ENCODE results near the gene ARID5A. TPM values are rescaled to one million over a fixed set of nuclear protein-coding genes. Genes with fewer than 3 reads are reported as not detected.

ARID5A gene
- total RNA-seq, 1 experiment from 2014 or later, result 20.7 TPM

DNA sequence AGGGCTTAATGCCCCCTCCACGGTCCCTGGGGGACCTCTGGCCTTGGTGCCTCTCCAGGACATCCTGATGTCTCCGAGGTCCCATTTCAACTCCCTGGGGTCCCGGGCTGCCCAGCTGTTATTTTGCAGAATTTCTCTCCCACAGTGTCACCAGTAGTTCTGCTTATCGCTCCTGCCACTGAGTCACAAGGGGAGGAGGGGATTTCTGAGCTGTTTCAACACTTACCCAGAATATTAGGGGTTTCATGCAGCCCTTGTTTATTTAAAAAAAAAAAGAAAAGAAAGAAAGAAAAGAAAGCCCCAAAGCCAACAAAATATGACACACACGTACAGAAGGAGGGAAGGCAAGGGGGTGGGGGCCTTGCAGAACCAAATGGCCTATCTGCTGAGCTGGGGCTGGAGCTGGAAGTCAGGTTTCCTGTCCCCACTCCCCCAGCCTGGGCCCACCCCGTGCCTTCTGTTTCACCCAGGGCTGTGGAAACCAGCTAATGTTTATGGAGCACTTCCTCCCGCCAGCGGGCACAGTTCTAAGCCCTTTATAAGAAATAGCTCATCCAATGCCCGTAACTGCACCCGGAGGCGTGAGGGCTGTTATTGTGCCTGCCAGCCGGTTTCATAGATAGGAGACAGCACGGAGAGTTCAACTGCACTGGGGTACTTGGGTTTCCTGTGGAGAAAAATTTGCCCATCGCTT, 8.4 kb upstream of the ARID5A start:
- Histone ChIP-seq H3K36me3 (replicated peaks; ENCODE audit: control insufficient read depth, insufficient read depth, low read length) (no peaks in the 10 kb centered on the region), H3K4me3 (ENCODE audit: insufficient read depth, low read depth, low read length) (peak overlapping the region; percentile 18), H3K27me3 (ENCODE audit: control insufficient read depth, insufficient read depth, low read length) (peaks cover 10% of the 10 kb centered on the region)
- DNase-seq, result peak; percentile 29

DNA sequence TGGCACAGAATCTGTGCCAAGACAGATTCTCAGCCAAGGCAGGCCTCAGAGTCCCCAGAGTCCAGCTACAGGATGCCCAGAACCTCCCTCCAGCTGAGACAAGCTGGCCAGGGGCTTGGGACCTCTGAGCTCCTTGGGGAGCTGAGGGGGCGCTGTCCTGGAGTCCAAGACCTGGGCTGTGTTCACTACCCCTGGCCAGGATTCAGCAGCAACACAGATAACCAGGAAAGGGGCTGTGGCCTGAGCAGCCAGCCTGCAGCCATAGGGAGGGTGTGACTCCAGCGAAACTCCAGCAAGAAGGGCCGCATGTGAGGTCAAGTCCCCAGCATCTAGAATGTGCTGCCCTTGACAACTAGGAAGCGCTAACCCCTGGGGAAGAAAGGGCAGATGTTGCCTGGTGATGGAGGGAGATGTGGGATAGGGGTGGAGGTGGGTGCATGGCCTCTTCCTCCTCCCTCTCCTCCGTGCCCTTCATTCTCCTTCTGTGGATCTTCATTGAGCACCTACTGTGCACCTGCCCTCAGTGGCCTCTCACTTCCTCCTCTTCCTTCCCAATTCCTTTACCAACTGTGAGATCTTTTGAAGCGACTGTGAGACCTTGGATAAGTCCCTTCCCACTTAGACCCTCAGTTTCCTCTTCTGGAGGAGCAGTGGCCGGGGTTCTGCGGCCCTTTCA, 7.7 kb upstream of the ARID5A start:
- H3K27me3 ChIP-seq (ENCODE audit: control insufficient read depth, insufficient read depth, low read length), result peaks cover 10% of the 10 kb centered on the region
- DNase-seq, result peak; percentile 49
- no peak overlapping the region for H3K4me3 ChIP-seq (ENCODE audit: insufficient read depth, low read depth, low read length)
- H3K36me3 ChIP-seq (replicated peaks; ENCODE audit: control insufficient read depth, insufficient read depth, low read length), result no peaks in the 10 kb centered on the region

DNA sequence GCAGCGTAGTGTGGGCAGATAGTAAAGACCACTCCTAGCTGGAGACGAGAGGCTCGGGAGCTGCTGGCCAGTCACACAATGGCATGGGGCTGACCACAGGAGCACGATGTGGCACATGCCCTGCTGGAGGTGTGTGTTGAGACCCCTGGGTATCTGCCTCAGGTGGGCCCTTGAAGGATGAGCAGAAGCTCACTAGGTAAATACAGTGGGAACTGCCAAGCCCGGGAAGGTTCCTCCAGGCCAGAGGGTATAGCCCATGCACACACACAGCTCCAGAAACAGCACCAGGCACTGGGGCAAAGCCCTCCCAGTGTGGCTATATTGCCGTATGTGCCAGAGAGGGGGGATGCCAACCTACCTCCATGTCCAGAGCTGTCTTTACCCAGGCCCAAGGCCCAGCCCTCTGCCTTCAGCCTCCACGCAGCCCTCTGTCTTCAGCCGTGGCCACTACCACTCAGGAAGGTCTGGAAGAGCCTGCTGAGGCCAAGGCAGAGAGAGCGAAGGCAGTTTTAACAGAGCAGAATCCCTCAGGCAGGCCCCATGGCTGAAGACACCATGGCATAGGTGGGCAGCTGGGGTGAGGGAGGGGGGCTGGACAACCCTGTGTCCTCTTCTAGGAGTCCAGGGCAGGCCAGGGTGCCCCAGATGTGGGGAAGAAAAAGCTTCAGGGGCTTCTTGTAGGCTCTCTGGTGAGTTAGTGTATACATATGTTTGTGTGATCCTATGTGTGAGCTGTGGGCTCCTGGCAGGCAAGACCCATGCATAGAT, 7.0 kb upstream of the ARID5A start:
- H3K4me3 ChIP-seq (ENCODE audit: insufficient read depth, low read depth, low read length), result no peak overlapping the region
- H3K36me3 ChIP-seq (replicated peaks; ENCODE audit: control insufficient read depth, insufficient read depth, low read length), result no peaks in the 10 kb centered on the region
- H3K27me3 ChIP-seq (ENCODE audit: control insufficient read depth, insufficient read depth, low read length), result peaks cover 10% of the 10 kb centered on the region
- peak; percentile 24 for DNase-seq

DNA sequence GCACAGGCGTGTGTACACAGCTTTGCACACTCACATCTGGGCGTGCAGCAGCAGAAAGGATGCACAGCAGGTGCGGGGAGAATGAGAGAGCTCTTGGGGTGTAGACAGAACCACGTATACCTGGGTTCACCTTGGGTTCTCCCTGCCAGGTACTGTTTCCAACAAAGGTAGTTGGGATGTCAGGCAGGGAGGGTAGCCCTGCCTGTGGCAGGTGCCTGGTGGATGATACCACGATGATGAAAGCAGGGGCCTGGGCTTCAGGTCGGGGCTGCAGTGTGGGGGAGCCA, 6.5 kb upstream of the ARID5A start:
- no peak for DNase-seq
- Histone ChIP-seq H3K4me3 (ENCODE audit: insufficient read depth, low read depth, low read length) (no peak overlapping the region), H3K36me3 (replicated peaks; ENCODE audit: control insufficient read depth, insufficient read depth, low read length) (no peaks in the 10 kb centered on the region), H3K27me3 (ENCODE audit: control insufficient read depth, insufficient read depth, low read length) (peaks cover 10% of the 10 kb centered on the region)

DNA sequence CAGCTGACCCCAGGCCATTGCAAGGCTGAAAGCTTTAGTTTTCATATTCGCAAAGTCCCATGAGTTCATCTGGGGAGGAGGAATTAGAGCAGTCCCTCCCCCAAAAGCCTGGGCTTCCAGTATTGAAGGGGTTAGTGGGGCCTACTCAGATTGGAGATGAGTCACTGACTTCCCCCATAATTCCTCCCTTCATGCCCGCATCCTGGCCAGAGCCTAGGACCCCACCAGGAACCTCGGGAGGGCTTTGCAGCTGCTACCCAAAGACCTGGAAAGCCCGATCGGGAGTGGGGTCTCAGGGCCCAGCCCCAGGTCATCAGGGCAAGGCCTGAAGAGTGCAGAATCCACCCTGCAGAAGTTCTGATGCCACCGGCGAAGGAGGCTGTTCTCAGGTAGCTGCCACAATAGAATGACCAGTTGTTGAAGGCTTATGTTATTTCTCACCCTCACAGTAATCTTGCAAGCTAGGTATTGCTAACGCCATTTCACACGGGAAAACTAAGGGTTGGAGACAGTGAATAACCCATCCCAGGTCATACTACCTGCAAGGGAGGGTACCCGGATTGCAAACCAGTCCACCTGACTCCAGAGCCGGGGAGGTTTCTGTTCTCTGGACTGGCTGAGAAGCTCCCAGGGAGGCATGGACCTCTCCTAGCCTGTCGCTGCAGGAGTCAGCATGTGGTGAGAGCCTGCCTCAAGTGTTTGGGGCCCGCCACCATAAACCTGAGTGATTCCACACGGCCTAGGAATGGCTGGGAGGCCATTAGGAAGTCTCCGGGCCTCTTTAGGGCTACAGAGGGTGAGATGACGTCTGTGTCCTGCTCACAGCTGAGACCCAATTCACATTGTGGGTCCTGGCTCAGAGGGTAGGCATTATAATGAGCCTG, 5.8 kb upstream of the ARID5A start:
- H3K27me3 ChIP-seq (ENCODE audit: control insufficient read depth, insufficient read depth, low read length), result peaks cover 10% of the 10 kb centered on the region
- H3K4me3 ChIP-seq (ENCODE audit: insufficient read depth, low read depth, low read length), result no peak overlapping the region
- H3K36me3 ChIP-seq (replicated peaks; ENCODE audit: control insufficient read depth, insufficient read depth, low read length), result no peaks in the 10 kb centered on the region
- DNase-seq, result peak; percentile 25

DNA sequence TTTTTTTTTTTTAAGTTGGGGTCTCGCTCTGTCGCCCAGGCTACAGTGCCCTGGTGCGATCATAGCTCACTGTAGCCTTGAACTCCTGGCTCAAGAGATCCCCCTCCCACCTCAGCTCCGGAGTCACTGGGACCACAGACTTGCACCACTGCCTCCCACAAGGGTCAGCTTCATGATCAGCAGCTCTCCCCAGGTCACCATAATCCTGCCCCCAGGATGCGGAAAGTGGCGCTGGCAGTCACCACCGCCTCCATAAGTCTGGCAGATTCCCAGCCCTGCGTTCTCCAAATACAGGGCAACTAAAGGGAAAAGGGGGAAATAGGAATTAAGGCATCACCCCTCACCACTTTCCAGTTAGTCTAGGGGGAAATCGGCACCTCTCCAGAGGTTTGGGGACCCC, 5.2 kb upstream of the ARID5A start:
- no peak overlapping the region for H3K4me3 ChIP-seq (ENCODE audit: insufficient read depth, low read depth, low read length)
- no peaks in the 10 kb centered on the region for H3K36me3 ChIP-seq (replicated peaks; ENCODE audit: control insufficient read depth, insufficient read depth, low read length)
- H3K27me3 ChIP-seq (ENCODE audit: control insufficient read depth, insufficient read depth, low read length), result peaks cover 10% of the 10 kb centered on the region
- peak; percentile 39 for DNase-seq

DNA sequence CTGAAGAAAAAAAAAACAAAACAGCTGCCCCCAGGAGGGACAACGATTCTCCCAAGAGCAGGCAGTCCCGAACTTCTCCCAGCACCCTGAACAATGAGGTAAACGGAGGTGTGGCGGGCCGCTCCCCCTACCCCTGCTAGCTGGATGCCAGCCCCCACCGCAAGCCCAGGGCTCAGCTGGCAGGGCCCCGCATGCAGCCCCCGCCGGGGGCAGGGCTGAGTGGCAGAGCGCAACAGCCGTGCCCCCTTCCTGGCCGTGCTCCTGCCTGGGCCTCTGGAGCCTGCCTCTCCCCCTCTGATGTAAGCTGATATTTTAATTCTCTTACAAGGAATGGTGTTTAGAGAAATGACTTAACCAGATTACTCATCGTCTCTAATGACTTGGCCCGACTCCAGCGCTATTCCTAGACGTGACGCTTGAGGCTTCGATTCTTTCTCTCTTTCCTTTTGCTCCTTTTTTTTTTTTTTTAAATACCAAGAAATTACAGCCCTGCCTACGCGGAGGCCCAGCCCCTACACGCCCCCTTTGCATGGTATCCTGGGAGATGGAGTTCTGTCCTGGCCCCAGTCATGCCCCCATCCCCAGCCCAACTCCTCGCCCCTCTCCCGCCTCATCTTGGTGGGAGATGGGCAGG, 4.6 kb upstream of the ARID5A start:
- peak; percentile 92 for DNase-seq
- no peaks in the 10 kb centered on the region for H3K36me3 ChIP-seq (replicated peaks; ENCODE audit: control insufficient read depth, insufficient read depth, low read length)
- H3K27me3 ChIP-seq (ENCODE audit: control insufficient read depth, insufficient read depth, low read length), result peaks cover 6% of the 10 kb centered on the region
- peak overlapping the region; percentile 40 for H3K4me3 ChIP-seq (ENCODE audit: insufficient read depth, low read depth, low read length)

DNA sequence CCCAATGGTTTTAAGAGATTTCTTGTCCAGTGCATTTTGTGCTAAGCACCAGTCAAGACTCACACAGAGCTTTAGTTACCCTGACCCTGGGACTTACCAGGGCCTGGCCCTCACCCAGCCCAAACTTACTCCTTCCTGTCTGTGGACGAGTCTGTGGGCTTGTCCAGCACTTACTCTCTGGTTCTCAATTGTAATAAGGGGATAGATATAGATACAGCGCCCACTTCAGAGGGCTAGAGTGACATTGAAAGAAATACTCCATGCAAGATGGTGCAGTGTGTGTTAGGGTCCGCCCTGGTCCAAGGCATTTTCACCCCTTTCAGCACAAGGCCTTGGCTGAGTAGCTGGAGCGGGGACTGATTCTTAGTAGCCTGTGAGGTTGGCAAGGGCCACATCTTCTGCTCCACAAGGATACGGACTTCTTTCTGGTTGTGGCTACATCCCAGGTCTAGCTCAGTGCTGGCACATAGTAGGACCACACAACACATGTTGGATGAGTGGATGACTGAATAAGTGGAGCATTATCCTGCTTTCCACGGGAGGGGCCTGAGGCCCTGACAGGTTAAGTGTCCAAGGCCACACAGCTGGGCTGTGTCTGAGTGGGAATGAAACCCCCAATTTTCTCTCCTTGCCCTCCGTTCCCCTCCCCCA, 3.8 kb upstream of the ARID5A start:
- peaks cover 13% of the 10 kb centered on the region for H3K27me3 ChIP-seq (ENCODE audit: control insufficient read depth, insufficient read depth, low read length)
- peak; percentile 20 for DNase-seq
- H3K4me3 ChIP-seq (ENCODE audit: insufficient read depth, low read depth, low read length), result no peak overlapping the region
- no peaks in the 10 kb centered on the region for H3K36me3 ChIP-seq (replicated peaks; ENCODE audit: control insufficient read depth, insufficient read depth, low read length)

DNA sequence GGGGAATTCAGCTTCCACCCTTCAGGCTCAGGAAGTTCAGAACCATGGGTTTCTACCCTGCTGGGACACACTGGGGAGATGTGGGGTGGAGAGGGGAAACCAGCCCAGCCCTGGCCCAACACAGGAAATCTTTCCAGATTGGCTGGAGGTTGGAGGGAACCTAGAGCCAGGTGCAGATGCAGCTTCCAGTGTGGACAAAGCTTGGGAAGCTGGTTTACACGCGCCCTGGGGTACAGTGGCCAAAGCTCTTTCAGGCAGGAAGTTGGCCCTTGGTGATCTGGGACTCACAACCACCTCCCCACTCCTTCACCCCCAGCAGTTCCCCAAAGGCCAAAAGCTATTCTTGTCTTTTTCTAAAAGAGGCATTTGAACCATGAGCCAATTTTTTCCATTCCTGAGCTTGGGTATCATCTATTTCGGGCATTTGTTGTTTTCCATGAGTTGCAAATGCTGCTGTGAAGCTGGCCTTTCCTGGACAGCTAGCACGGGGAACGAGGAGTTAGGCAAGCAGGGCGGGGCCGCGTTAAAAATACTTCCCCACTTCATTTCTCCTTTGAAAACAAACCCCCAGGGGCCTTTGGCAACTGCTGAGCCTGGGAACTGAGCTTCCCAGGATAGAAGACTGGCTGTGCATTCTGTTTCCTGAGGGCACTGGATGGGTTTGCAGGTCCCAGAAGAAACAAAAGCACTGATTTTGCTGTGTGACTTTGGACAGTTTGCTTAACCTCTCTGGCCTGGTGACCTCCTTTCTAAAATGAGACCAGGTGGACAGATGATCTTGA, 3.1 kb upstream of the ARID5A start:
- Histone ChIP-seq H3K4me3 (ENCODE audit: insufficient read depth, low read depth, low read length) (no peak overlapping the region), H3K27me3 (ENCODE audit: control insufficient read depth, insufficient read depth, low read length) (peaks cover 18% of the 10 kb centered on the region), H3K36me3 (replicated peaks; ENCODE audit: control insufficient read depth, insufficient read depth, low read length) (no peaks in the 10 kb centered on the region)
- DNase-seq, result peak; percentile 31

DNA sequence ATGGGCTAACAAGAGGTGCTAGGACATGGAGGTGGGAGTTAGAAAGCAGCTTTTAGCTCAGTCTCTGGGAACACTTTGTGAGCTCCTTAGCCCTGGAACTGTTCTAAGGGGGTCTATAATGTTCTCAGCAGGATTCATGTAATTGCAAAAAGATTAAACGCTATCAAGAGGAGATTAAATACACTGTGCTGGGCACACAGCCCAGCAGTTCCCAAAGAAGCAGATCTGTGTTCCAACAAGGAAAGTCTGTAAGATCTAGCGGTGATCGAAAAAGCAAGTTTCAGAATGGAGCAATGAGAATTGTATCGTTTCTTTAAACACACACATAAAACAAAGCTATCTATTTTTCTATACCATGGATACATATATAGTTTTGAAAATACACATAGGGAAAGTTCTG, 2.4 kb upstream of the ARID5A start:
- Histone ChIP-seq H3K36me3 (replicated peaks; ENCODE audit: control insufficient read depth, insufficient read depth, low read length) (no peaks in the 10 kb centered on the region), H3K27me3 (ENCODE audit: control insufficient read depth, insufficient read depth, low read length) (peaks cover 18% of the 10 kb centered on the region), H3K4me3 (ENCODE audit: insufficient read depth, low read depth, low read length) (no peak overlapping the region)
- no peak for DNase-seq

DNA sequence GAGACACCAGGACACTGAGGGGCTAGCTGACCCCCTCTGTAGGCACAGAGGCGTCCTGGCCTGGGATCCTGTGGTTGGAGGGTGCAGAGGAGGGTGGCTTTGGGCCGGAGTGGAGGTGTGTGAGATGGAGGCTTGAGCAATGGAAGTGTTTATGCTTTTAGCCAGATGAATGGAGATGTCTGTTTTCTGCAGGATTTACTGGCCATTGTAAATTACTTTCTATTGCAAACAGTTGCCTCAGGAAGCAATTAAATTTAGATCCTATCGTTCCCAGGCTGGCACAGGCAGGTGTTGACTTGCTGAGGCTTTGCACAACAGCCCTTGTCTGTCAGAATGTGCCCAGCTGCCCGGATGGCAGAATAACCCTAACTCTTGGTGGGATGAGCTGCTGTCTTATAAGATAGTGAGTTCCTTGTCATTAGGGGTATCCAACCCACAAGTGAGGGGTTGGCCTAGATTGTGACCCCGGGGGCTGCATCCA, 1.8 kb upstream of the ARID5A start:
- Histone ChIP-seq H3K27me3 (ENCODE audit: control insufficient read depth, insufficient read depth, low read length) (peaks cover 19% of the 10 kb centered on the region), H3K36me3 (replicated peaks; ENCODE audit: control insufficient read depth, insufficient read depth, low read length) (no peaks in the 10 kb centered on the region), H3K4me3 (ENCODE audit: insufficient read depth, low read depth, low read length) (no peak overlapping the region)
- DNase-seq, result peak; percentile 5

DNA sequence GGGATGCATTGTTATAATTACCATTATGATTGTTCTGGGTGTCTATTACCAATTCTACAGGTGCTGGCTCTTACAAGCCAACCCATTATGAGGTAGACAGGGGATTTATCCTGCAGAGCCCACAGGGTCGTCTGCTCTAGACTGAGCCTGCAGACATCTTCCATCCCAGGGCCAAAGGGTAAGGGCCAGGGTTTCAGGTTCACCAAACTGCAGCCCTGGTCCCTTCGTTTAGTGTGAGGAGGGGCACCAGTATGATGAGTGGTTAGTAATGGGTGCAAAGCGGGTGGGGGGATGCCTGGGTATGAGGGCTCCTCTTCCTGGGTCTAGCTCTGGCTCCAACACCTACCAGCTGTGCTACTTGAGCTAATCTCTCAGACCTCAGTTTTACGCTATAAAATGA, 1.2 kb upstream of the ARID5A start:
- H3K4me3 ChIP-seq (ENCODE audit: insufficient read depth, low read depth, low read length), result no peak overlapping the region
- peaks cover 19% of the 10 kb centered on the region for H3K27me3 ChIP-seq (ENCODE audit: control insufficient read depth, insufficient read depth, low read length)
- DNase-seq, result peak; percentile 10
- no peaks in the 10 kb centered on the region for H3K36me3 ChIP-seq (replicated peaks; ENCODE audit: control insufficient read depth, insufficient read depth, low read length)
